Psoas muscle (tissue), 8 donors: ENCODE data around the gene PDE4C. TPM values are rescaled to one million over a fixed set of nuclear protein-coding genes. Genes with fewer than 3 reads are reported as not detected.
A peak's percentile ranks its signal among the peaks of the same experiment; 100 is the strongest.

Experiments
- ATAC-seq, 4 donors: fragments of 200-7000 bp; cut with Tn5 transposase; one replicate each; pipeline ENCODE4 v1.9.1; 2020; ENCODE audit warnings: moderate library complexity in 3 of 4, mild to moderate bottlenecking in 2 of 4
- DNase-seq, 2 donors: peaks; one replicate each; pipeline ENCODE4 v3.0.0-alpha.2; 2020
- H3K27ac ChIP-seq: fragments of 200-600 bp; one replicate; pipeline ENCODE4 v1.8.0; 2022
- H3K27me3 ChIP-seq, 3 donors: fragments of 200-600 bp in 1 of 3; one replicate each; pipeline versions ENCODE4 v1.6.1 to v1.8.0; 2013 to 2022; ENCODE audit warnings: low read length in 2 of 3, mild to moderate bottlenecking in 2 of 3, moderate library complexity in 1 of 3; ENCODE audit not compliant: insufficient read depth in 3 of 3
- H3K36me3 ChIP-seq, 2 donors: fragments of 200-600 bp in 1 of 2; one replicate each; pipeline versions ENCODE4 v1.6.1 to v1.8.0; 2013 to 2022; ENCODE audit warnings: low read depth in 1 of 2, mild to moderate bottlenecking in 1 of 2, moderate library complexity in 1 of 2; ENCODE audit not compliant: insufficient read depth in 1 of 2
- H3K4me1 ChIP-seq: fragments of 200-600 bp; one replicate; pipeline ENCODE4 v1.8.0; 2022
- H3K4me3 ChIP-seq: fragments of 200-600 bp; one replicate; pipeline ENCODE4 v1.8.0; 2022; ENCODE audit warnings: mild to moderate bottlenecking
- H3K9me3 ChIP-seq: fragments of 200-600 bp; one replicate; pipeline ENCODE4 v1.8.0; 2022
- WGBS, 3 donors: extraction: QIAGEN DNeasy Blood & Tissue Kit; methylation state at CpG; one replicate each; pipeline versions ENCODE4 v1.1.6 to v1.1.7; 2013; 5-methylcytosine and 5-hydroxymethylcytosine counted together
- intact Hi-C, 2 donors: fragments of 100-400 bp; cut with DNase I; formaldehyde crosslinking; loops; one replicate each; pipeline versions ENCODE4 v1.11.0 to v1.14.2; 2022
- polyA plus RNA-seq, 3 donors: library from polyadenylated mRNA; stranded (reverse); fragments of 200-250 nt; gene quantifications; one replicate each; pipeline ENCODE4 v1.2.3, GENCODE V29; 2013
- total RNA-seq, 4 donors: library from RNA; stranded (reverse); fragmentation: NEBNext Ultra II Directional in 2 of 4; extraction: Animal tissue kit (Norgen Biotek cat#: 25700) in 2 of 4; gene quantifications; one replicate each; pipeline versions ENCODE4 v1.2.1 to v1.2.4, GENCODE V29; 2021 to 2023
- TF ChIP-seq, protein P1 (sequence below): fragments of 200-600 bp; IDR thresholded peaks from one replicate; pipeline ENCODE4 v1.8.0; 2022; ENCODE audit warnings: antibody characterized with exemption
- donor health status: healthy with polysubstance abuse.
- donor health status: DM: no; HTN: no; CAD: no; lungs with moderate emphysema.
- donor health status: Bipolar disorder and iron deficiency.
- donor health status: healthy.
- donor health status: DM: yes; HTN: yes; CAD: no.
- donor health status: DM: no; HTN: no; CAD: no.
- donor health status: DM: no; HTN: no; CAD: no.
- donor health status: DM: yes; HTN: yes; CAD: no.

PDE4C gene
- total and polyA plus RNA-seq, 7 donors: 0.27 to 2.5 (median 0.86) TPM

DNA sequence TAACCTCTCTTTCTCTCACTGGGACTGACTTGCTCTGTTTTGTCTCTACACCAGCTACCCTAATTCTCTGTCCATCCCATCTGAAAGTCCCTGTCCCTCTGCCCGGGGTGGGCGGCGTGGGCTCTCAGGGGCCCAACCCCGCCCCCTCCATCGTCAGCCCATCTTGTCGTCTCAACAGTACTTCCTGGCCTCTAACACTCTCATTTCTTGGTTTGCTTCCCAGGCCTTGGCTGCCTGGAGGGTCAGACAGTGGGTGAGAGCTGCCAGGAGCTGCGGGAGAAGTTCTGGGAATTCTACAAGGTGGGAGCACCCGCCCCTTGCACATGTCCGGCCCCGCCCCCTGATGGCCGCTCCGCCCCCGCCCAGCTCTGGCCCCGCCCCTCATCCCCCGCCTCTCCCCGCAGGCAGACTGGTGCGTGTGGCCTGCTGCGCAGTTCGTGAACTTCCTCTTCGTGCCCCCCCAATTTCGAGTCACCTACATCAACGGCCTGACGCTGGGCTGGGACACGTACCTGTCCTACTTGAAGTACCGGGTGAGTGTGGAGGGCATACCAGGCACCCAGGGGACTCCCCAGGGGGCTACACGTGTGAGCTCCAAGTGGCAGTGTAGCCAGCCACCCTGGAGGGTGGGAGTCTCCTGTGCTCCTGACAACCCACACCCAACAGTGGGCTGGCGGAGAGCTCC lies 31.5 kb downstream of the PDE4C start:
- peaks cover 0 to 37% of the 10 kb centered on the region in 2 donors for H3K36me3 ChIP-seq
- intact Hi-C loops: no loop called here
- ATAC-seq (no peak), DNase-seq (peak in 1 of 2 donors; percentile 66)
- H3K27ac ChIP-seq: no peak overlapping the region
- H3K4me3 ChIP-seq: peak overlapping the region; percentile 90
- peaks cover 11% of the 10 kb centered on the region for H3K4me1 ChIP-seq
- H3K9me3 ChIP-seq: no peaks in the 10 kb centered on the region
- no peaks in the 10 kb centered on the region for H3K27me3 ChIP-seq
- WGBS, 3 donors: 43 to 47% (median 46%) methylated on average over 26 to 27 of the region's 27 CpGs
- TF ChIP-seq, protein P1, sequence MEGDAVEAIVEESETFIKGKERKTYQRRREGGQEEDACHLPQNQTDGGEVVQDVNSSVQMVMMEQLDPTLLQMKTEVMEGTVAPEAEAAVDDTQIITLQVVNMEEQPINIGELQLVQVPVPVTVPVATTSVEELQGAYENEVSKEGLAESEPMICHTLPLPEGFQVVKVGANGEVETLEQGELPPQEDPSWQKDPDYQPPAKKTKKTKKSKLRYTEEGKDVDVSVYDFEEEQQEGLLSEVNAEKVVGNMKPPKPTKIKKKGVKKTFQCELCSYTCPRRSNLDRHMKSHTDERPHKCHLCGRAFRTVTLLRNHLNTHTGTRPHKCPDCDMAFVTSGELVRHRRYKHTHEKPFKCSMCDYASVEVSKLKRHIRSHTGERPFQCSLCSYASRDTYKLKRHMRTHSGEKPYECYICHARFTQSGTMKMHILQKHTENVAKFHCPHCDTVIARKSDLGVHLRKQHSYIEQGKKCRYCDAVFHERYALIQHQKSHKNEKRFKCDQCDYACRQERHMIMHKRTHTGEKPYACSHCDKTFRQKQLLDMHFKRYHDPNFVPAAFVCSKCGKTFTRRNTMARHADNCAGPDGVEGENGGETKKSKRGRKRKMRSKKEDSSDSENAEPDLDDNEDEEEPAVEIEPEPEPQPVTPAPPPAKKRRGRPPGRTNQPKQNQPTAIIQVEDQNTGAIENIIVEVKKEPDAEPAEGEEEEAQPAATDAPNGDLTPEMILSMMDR: no peak

GRCh38 chr19:18194181-18194530 lies 32.1 kb downstream of the PDE4C start:
- no peak for ATAC-seq
- intact Hi-C loops: no loop called here
- 53 to 57% (median 57%) methylated on average over 12 of the region's 12 CpGs for WGBS, 3 donors
- Histone ChIP-seq H3K36me3 (peaks cover 0 to 33% of the 10 kb centered on the region in 2 donors), H3K4me3 (peak overlapping the region; percentile 90), H3K27me3 (no peaks in the 10 kb centered on the region), H3K4me1 (peaks cover 11% of the 10 kb centered on the region), H3K27ac (no peak overlapping the region), H3K9me3 (no peaks in the 10 kb centered on the region)
- TF ChIP-seq, protein P1: no peak
- DNase-seq: no peak

- Histone ChIP-seq H3K36me3 (peaks cover 0 to 28% of the 10 kb centered on the region in 2 donors), H3K27me3 (no peaks in the 10 kb centered on the region), H3K9me3 (no peaks in the 10 kb centered on the region), H3K4me1 (peaks cover 11% of the 10 kb centered on the region), H3K4me3 (peak overlapping the region; percentile 90), H3K27ac (peak overlapping the region; percentile 93)
- intact Hi-C loops: no loop called here
- DNase-seq (peak in 1 of 2 donors; percentile 58), ATAC-seq (no peak)
- TF ChIP-seq, protein P1: no peak
- 4 to 5% (median 4%) methylated on average over 39 to 46 of the region's 46 CpGs for WGBS, 3 donors
Observed at GRCh38 chr19:18193388-18194180, 32.7 kb downstream of the PDE4C start.

DNA sequence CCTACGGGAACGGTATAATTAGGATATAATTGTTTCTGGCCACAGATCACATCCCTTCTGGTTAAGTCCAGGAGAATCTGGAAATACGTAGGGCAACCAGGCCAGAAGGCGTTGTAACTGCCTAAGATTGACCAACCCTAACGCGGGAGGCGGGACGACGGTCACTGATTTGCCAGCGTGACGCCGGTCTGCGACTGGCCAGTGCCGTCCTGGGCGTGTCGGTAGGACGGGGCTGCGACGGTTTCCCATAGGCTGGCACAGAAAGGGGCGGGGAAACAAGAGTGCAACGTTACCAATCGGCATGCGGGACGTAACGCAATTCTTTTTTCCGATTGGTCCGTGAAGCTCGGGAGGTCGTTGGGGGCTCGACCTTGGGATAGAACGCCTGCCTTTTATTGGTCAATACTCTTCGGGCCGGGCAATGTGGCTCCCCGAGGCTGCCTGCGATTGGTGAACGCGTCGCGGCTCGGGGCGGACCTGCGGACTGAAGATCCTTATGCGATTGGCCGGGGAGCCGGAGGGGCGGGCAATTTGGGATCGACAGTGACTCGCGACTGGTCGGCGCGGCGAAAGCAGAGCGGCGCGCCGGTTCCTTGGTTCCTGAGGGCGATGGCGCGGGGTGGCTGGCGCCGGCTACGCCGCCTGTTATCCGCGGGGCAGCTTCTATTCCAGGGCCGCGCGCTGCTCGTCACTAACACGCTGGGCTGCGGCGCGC lies 33.4 kb downstream of the PDE4C start, which contains the start of gene MPV17L2:
Gene MPV17L2 (plus strand): TSS at position 546 of the 715 bp plus-strand sequence. CDS start 64 bp downstream, at position 610.
- peak; percentile 100 for DNase-seq
- H3K4me3 ChIP-seq: peak within 1 kb of the TSS; percentile 90
- H3K36me3 ChIP-seq: peaks cover 0 to 20% of the 10 kb centered on the region in 2 donors
- H3K9me3 ChIP-seq: no peaks in the 10 kb centered on the region
- H3K4me1 ChIP-seq: peaks cover 11% of the 10 kb centered on the region
- intact Hi-C loops: no loop called here
- WGBS, 3 donors: 0 to 1% (median 0%) methylated on average over 69 to 74 of the region's 74 CpGs
- H3K27me3 ChIP-seq: no peaks in the 10 kb centered on the region
- ATAC-seq: peak; percentile 93 to 96 (median 94)
- H3K27ac ChIP-seq: peak within 1 kb of the TSS; percentile 93
- TF ChIP-seq, protein P1: no peak
